Liver (tissue), 9 donors: ENCODE data around the gene NRM. TPM values are rescaled to one million over a fixed set of nuclear protein-coding genes. Genes with fewer than 3 reads are reported as not detected.

Experiments
- DNase-seq: peaks from one replicate; pipeline ENCODE4 v3.0.0-alpha.2; 2017; ENCODE audit warnings: low spot score
- H3K27ac ChIP-seq, 2 donors: one replicate each; pipeline ENCODE4 v1.7.0; 2013; ENCODE audit warnings: inconsistent platforms in 2 of 2, low read length in 2 of 2, control low read depth in 1 of 2, low read depth in 1 of 2, mild to moderate bottlenecking in 1 of 2
- H3K27me3 ChIP-seq, 4 donors: one replicate each; pipeline versions ENCODE4 v1.6.1 to v1.7.0; 2013; ENCODE audit warnings: low read length in 3 of 4, inconsistent platforms in 1 of 4, mild to moderate bottlenecking in 1 of 4, moderate library complexity in 1 of 4; ENCODE audit not compliant: control insufficient read depth in 4 of 4, insufficient read depth in 4 of 4
- H3K36me3 ChIP-seq, 4 donors: one replicate each; pipeline versions ENCODE4 v1.6.1 to v1.7.0; 2013; ENCODE audit warnings: low read length in 3 of 4, mild to moderate bottlenecking in 3 of 4, low read depth in 1 of 4, moderate library complexity in 1 of 4; ENCODE audit not compliant: control insufficient read depth in 4 of 4, insufficient read depth in 3 of 4
- H3K4me1 ChIP-seq, 4 donors: one replicate each; pipeline versions ENCODE4 v1.6.1 to v1.7.0; 2013; ENCODE audit warnings: low read length in 3 of 4, mild to moderate bottlenecking in 3 of 4, moderate library complexity in 1 of 4; ENCODE audit not compliant: control insufficient read depth in 4 of 4, insufficient read depth in 4 of 4
- H3K4me3 ChIP-seq, 3 donors: one replicate each; pipeline versions ENCODE4 v1.6.1 to v1.7.0; 2013; ENCODE audit warnings: low read length in 3 of 3, control low read depth in 1 of 3, low read depth in 1 of 3, mild to moderate bottlenecking in 1 of 3
- H3K9ac ChIP-seq, 2 donors: one replicate each; pipeline ENCODE4 v1.7.0; 2013; ENCODE audit warnings: low read length in 2 of 2, mild to moderate bottlenecking in 2 of 2, moderate library complexity in 2 of 2, control low read depth in 1 of 2, low read depth in 1 of 2
- H3K9me3 ChIP-seq, 4 donors: one replicate each; pipeline versions ENCODE4 v1.6.1 to v1.7.0; 2013; ENCODE audit warnings: low read length in 3 of 4; ENCODE audit not compliant: control insufficient read depth in 4 of 4
- ATF3 ChIP-seq: IDR thresholded peaks from 2 replicates; pipeline ENCODE4 v1.6.1; 2016; ENCODE audit warnings: antibody characterized with exemption
- CTCF ChIP-seq: fragments of 150-350 bp; IDR thresholded peaks from 2 replicates; pipeline ENCODE4 v1.5.1; 2017; ENCODE audit warnings: improper control_type of control experiment, low read depth, low read length; ENCODE audit not compliant: missing input control
- EGR1 ChIP-seq, 2 donors: IDR thresholded peaks; 2 replicates each; pipeline ENCODE4 v1.6.1; 2016 to 2018; ENCODE audit warnings: antibody characterized with exemption in 2 of 2, low read depth in 2 of 2
- FOXA1 ChIP-seq: IDR thresholded peaks from 2 replicates; pipeline ENCODE4 v1.6.1; 2016; ENCODE audit warnings: antibody characterized with exemption
- FOXA2 ChIP-seq: IDR thresholded peaks from 2 replicates; pipeline ENCODE4 v1.6.1; 2016; ENCODE audit warnings: antibody characterized with exemption
- GABPA ChIP-seq, 2 donors: IDR thresholded peaks in 1 of 2; conservative IDR thresholded peaks in 1 of 2; 2 replicates each; pipeline ENCODE4 v1.6.1; 2016; ENCODE audit warnings: antibody characterized with exemption in 2 of 2, mild to moderate bottlenecking in 1 of 2, moderate library complexity in 1 of 2
- HNF4A ChIP-seq, 2 donors: conservative IDR thresholded peaks; 2 replicates each; pipeline ENCODE4 v1.6.1; 2016; ENCODE audit warnings: antibody characterized with exemption in 2 of 2, mild to moderate bottlenecking in 2 of 2
- HNF4G ChIP-seq: IDR thresholded peaks from 2 replicates; pipeline ENCODE4 v1.6.1; 2016; ENCODE audit warnings: antibody characterized with exemption
- JUND ChIP-seq, 2 donors: IDR thresholded peaks; 2 replicates each; pipeline ENCODE4 v1.6.1; 2016; ENCODE audit warnings: antibody characterized with exemption in 2 of 2
- MAX ChIP-seq: IDR thresholded peaks from 2 replicates; pipeline ENCODE4 v1.6.1; 2016; ENCODE audit warnings: antibody characterized with exemption
- NR2F2 ChIP-seq: IDR thresholded peaks from 2 replicates; pipeline ENCODE4 v1.6.1; 2016; ENCODE audit warnings: antibody characterized with exemption
- RAD21 ChIP-seq, 2 donors: IDR thresholded peaks; 2 replicates each; pipeline ENCODE4 v1.6.1; 2016; ENCODE audit warnings: antibody characterized with exemption in 2 of 2, mild to moderate bottlenecking in 2 of 2
- REST ChIP-seq: IDR thresholded peaks from 2 replicates; pipeline ENCODE4 v1.6.1; 2016; ENCODE audit warnings: antibody characterized with exemption, mild to moderate bottlenecking
- RXRA ChIP-seq, 2 donors: IDR thresholded peaks; 2 replicates each; pipeline ENCODE4 v1.6.1; 2017 to 2018; ENCODE audit warnings: antibody characterized with exemption in 2 of 2, mild to moderate bottlenecking in 1 of 2
- SP1 ChIP-seq: IDR thresholded peaks from 2 replicates; pipeline ENCODE4 v1.6.1; 2018; ENCODE audit warnings: antibody characterized with exemption, mild to moderate bottlenecking
- TAF1 ChIP-seq: conservative IDR thresholded peaks from 2 replicates; pipeline ENCODE4 v1.6.1; 2016; ENCODE audit warnings: antibody characterized with exemption, mild to moderate bottlenecking
- YY1 ChIP-seq: IDR thresholded peaks from 2 replicates; pipeline ENCODE4 v1.6.1; 2016; ENCODE audit warnings: antibody characterized with exemption, mild to moderate bottlenecking
- ZBTB33 ChIP-seq: IDR thresholded peaks from 2 replicates; pipeline ENCODE4 v1.6.1; 2016; ENCODE audit warnings: antibody characterized with exemption
- WGBS: extraction: QIAGEN DNeasy Blood & Tissue Kit; methylation state at CpG from one replicate; pipeline ENCODE4 v1.1.7; 2013; 5-methylcytosine and 5-hydroxymethylcytosine counted together
- polyA plus RNA-seq, 2 donors: library from polyadenylated mRNA; stranded (reverse) in 1 of 2; unstranded in 1 of 2; fragments of 200-250 nt in 1 of 2; fragments of >200 nt in 1 of 2; fragmentation: Nextera tagmentation in 1 of 2; extraction: Ambion mirVana in 1 of 2; gene quantifications; one replicate each; pipeline versions ENCODE4 v1.2.1 to v1.2.3, GENCODE V29; 2013 to 2015
- total RNA-seq, 2 donors: library from RNA; depleted of rRNA; stranded (reverse); fragments of >200 nt; gene quantifications; one replicate each; pipeline ENCODE4 v1.2.3, GENCODE V29; 2014
- donor health status: healthy.
- donor health status: healthy.
- donor health status: healthy.
- donor health status: healthy.
- donor health status: healthy.

NRM gene
- total and polyA plus RNA-seq, 4 donors: 0.59 to 3.3 (median 2.4) TPM

GRCh38 chr6:30676660-30677285 lies 14.0 kb downstream of the NRM start:
- WGBS: 40% methylated on average over 10 of the region's 10 CpGs
- TF ChIP-seq ATF3 (no peak), RXRA (IDR thresholded peaks at IDR 0.05) (peak; percentile 90 to 95), SP1 (peak; percentile 35), RAD21 (IDR thresholded peaks at IDR 0.05) (peak in 1 of 2 donors; percentile 12), MAX (peak; percentile 41), NR2F2 (no peak), TAF1 (no peak), GABPA (IDR thresholded peaks at IDR 0.05 in 1 of 2, conservative IDR thresholded peaks at IDR 0.05 in 1 of 2) (peak in 1 of 2 donors; percentile 17), EGR1 (IDR thresholded peaks at IDR 0.05; ENCODE audit: low read depth in 2 of 2) (no peak), HNF4G (peak; percentile 52), FOXA2 (peak; percentile 23), HNF4A (conservative IDR thresholded peaks at IDR 0.05) (peak; percentile 86 to 94), CTCF (no peak), YY1 (peak; percentile 55), REST (no peak), ZBTB33 (peak; percentile 29), FOXA1 (peak; percentile 37), JUND (IDR thresholded peaks at IDR 0.05) (peak in 1 of 2 donors; percentile 25)
- Histone ChIP-seq H3K27me3 (no peaks in the 10 kb centered on the region), H3K36me3 (peaks cover 0 to 8% (median 5%) of the 10 kb centered on the region in 4 donors), H3K27ac (peak overlapping the region; percentile 31 to 42), H3K9me3 (no peaks in the 10 kb centered on the region), H3K4me3 (no peak overlapping the region), H3K9ac (no peak overlapping the region), H3K4me1 (peaks cover 14 to 78% (median 50%) of the 10 kb centered on the region in 4 donors)
- DNase-seq: no peak
